HEK293 (cell line): ENCODE measurements around the gene KLHL17.
A peak's percentile ranks its signal among the peaks of the same experiment; 100 is the strongest.

Source experiments
- AEBP2 ChIP-seq: fragments of 450-650 bp; formaldehyde crosslinking; IDR thresholded peaks from 2 replicates; pipeline ENCODE4 v1.5.1; 2016; ENCODE audit warnings: missing biosample characterization, missing genetic modification characterization, borderline replicate concordance
- BCL6B ChIP-seq: fragments of 450-650 bp; formaldehyde crosslinking; IDR thresholded peaks from 2 replicates; pipeline ENCODE4 v1.5.1; 2017; ENCODE audit warnings: missing biosample characterization, missing genetic modification characterization
- GFI1B ChIP-seq: fragments of 450-650 bp; formaldehyde crosslinking; IDR thresholded peaks from 2 replicates; pipeline ENCODE4 v1.5.1; 2016; ENCODE audit warnings: missing biosample characterization, missing genetic modification characterization
- HOXA7 ChIP-seq: sonication (generic); formaldehyde crosslinking; IDR thresholded peaks from 2 replicates; pipeline ENCODE4 v1.8.1; 2022; ENCODE audit warnings: missing genetic modification reagents, borderline replicate concordance
- KLF1 ChIP-seq: fragments of 450-650 bp; formaldehyde crosslinking; IDR thresholded peaks from 2 replicates; pipeline ENCODE4 v1.5.1; 2016; ENCODE audit warnings: missing biosample characterization, missing genetic modification characterization
- KLF7 ChIP-seq: fragments of 450-650 bp; formaldehyde crosslinking; IDR thresholded peaks from 2 replicates; pipeline ENCODE4 v1.5.1; 2016; ENCODE audit warnings: missing biosample characterization, missing genetic modification characterization, borderline replicate concordance
- PRDM2 ChIP-seq: fragments of 450-650 bp; formaldehyde crosslinking; IDR thresholded peaks from 2 replicates; pipeline ENCODE4 v1.5.1; 2016; ENCODE audit warnings: missing biosample characterization, missing genetic modification characterization, borderline replicate concordance
- REPIN1 ChIP-seq: fragments of 450-650 bp; formaldehyde crosslinking; IDR thresholded peaks from 2 replicates; pipeline ENCODE4 v1.5.1; 2017; ENCODE audit warnings: missing biosample characterization, missing genetic modification characterization, low read depth
- ZBTB20 ChIP-seq: fragments of 450-650 bp; formaldehyde crosslinking; IDR thresholded peaks from 2 replicates; pipeline ENCODE4 v1.5.1; 2016; ENCODE audit warnings: missing biosample characterization, missing genetic modification characterization
- ZNF10 ChIP-seq: fragments of 450-650 bp; formaldehyde crosslinking; IDR thresholded peaks from 2 replicates; pipeline ENCODE4 v1.5.1; 2017; ENCODE audit warnings: missing biosample characterization, missing genetic modification characterization
- ZNF121 ChIP-seq: fragments of 450-650 bp; formaldehyde crosslinking; IDR thresholded peaks from 2 replicates; pipeline ENCODE4 v1.5.1; 2016; ENCODE audit warnings: missing biosample characterization, missing genetic modification characterization
- ZNF184 ChIP-seq: fragments of 450-650 bp; IDR thresholded peaks from 2 replicates; pipeline ENCODE4 v1.5.1; 2018; ENCODE audit warnings: missing biosample characterization, mild to moderate bottlenecking, missing genetic modification characterization
- ZNF2 ChIP-seq: fragments of 450-650 bp; formaldehyde crosslinking; IDR thresholded peaks from 2 replicates; pipeline ENCODE4 v1.5.1; 2016; ENCODE audit warnings: missing biosample characterization, missing genetic modification characterization
- ZNF214 ChIP-seq: fragments of 450-650 bp; formaldehyde crosslinking; IDR thresholded peaks from 2 replicates; pipeline ENCODE4 v1.5.1; 2017; ENCODE audit warnings: missing biosample characterization, mild to moderate bottlenecking, missing genetic modification characterization, borderline replicate concordance
- ZNF354C ChIP-seq: fragments of 450-650 bp; formaldehyde crosslinking; IDR thresholded peaks from 2 replicates; pipeline ENCODE4 v1.5.1; 2016; ENCODE audit warnings: missing biosample characterization, missing genetic modification characterization, low read depth, borderline replicate concordance
- ZNF366 ChIP-seq: fragments of 450-650 bp; formaldehyde crosslinking; conservative IDR thresholded peaks from 2 replicates; pipeline ENCODE4 v1.5.1; 2016; ENCODE audit warnings: missing biosample characterization, missing genetic modification characterization
- ZNF398 ChIP-seq: fragments of 450-650 bp; formaldehyde crosslinking; IDR thresholded peaks from 2 replicates; pipeline ENCODE4 v1.5.1; 2017; ENCODE audit warnings: missing biosample characterization, missing genetic modification characterization
- ZNF404 ChIP-seq: fragments of 450-650 bp; formaldehyde crosslinking; IDR thresholded peaks from 2 replicates; pipeline ENCODE4 v1.5.1; 2017; ENCODE audit warnings: missing biosample characterization, missing genetic modification characterization
- ZNF501 ChIP-seq: fragments of 450-650 bp; formaldehyde crosslinking; IDR thresholded peaks from 2 replicates; pipeline ENCODE4 v1.5.1; 2016; ENCODE audit warnings: missing biosample characterization, missing genetic modification characterization
- ZNF513 ChIP-seq: fragments of 450-650 bp; IDR thresholded peaks from 2 replicates; pipeline ENCODE4 v1.5.1; 2018; ENCODE audit warnings: missing biosample characterization, missing genetic modification characterization
- ZNF549 ChIP-seq: fragments of 450-650 bp; IDR thresholded peaks from 2 replicates; pipeline ENCODE4 v1.5.1; 2018; ENCODE audit warnings: missing biosample characterization, missing genetic modification characterization, mild to moderate bottlenecking, inconsistent platforms, moderate library complexity
- ZNF658 ChIP-seq: fragments of 450-650 bp; formaldehyde crosslinking; IDR thresholded peaks from 2 replicates; pipeline ENCODE4; 2016; ENCODE audit warnings: missing biosample characterization, missing genetic modification characterization
- ZNF76 ChIP-seq: fragments of 450-650 bp; formaldehyde crosslinking; IDR thresholded peaks from 2 replicates; pipeline ENCODE4; 2016; ENCODE audit warnings: low read depth, missing biosample characterization, missing genetic modification characterization, borderline replicate concordance
- ZNF843 ChIP-seq: fragments of 450-650 bp; formaldehyde crosslinking; IDR thresholded peaks from 2 replicates; pipeline ENCODE4 v1.5.1; 2016; ENCODE audit warnings: missing biosample characterization, missing genetic modification characterization
- ZSCAN30 ChIP-seq: fragments of 450-650 bp; IDR thresholded peaks from 2 replicates; pipeline ENCODE4 v1.5.1; 2018; ENCODE audit warnings: missing biosample characterization, mild to moderate bottlenecking, missing genetic modification characterization, moderate library complexity

The KLHL17 gene

GRCh38 chr1:924656-925560, 35.5 kb upstream of the KLHL17 start (continued):
- TF ChIP-seq ZNF398 (tag by site-specific recombination) (peak; percentile 65), ZNF404 (tag by site-specific recombination) (no peak), BCL6B (tag by site-specific recombination) (no peak), AEBP2 (tag by site-specific recombination) (no peak), ZNF843 (tag by site-specific recombination) (no peak), KLF1 (tag by site-specific recombination) (peak; percentile 68; the same call in 1 of the 2 replicates), ZNF366 (tag by site-specific recombination) (no peak), ZNF214 (no peak), PRDM2 (tag by site-specific recombination) (no peak), ZBTB20 (tag by site-specific recombination) (peak; percentile 71), GFI1B (tag by site-specific recombination) (no peak), ZNF76 (peak; percentile 73; the same call in 1 of the 2 replicates), ZNF501 (peak; percentile 45; the same call in 1 of the 2 replicates), ZNF354C (tag by site-specific recombination) (no peak), ZNF184 (tag by site-specific recombination) (no peak), ZNF658 (tag by site-specific recombination) (no peak), REPIN1 (no peak), ZNF121 (0 out of 2 replicates have a peak, but pooled peaks have one; percentile 18), ZNF10 (0 out of 2 replicates have a peak, but pooled peaks have one; percentile 15), ZNF549 (tag by site-specific recombination) (no peak), HOXA7 (CRISPR knock-in tag) (no peak), KLF7 (no peak), ZNF2 (0 out of 2 replicates have a peak, but pooled peaks have one; percentile 36), ZNF513 (tag by site-specific recombination) (no peak), ZSCAN30 (no peak)
